HepG2 (cell line): ENCODE data around the gene CIITA. TPM values are rescaled to one million over a fixed set of nuclear protein-coding genes. Genes with fewer than 3 reads are reported as not detected.

Source experiments
- ATAC-seq: fragments of 200-7000 bp; cut with Tn5 transposase; 3 replicates; pipeline ENCODE4 v1.9.1; 2020; ENCODE audit warnings: mild to moderate bottlenecking, moderate library complexity
- BruUV-seq: library from RNA; stranded (reverse); fragments of 400-500 nt; replicated peaks from 2 replicates; lab custom pipeline; 2021; lab: Mats Ljungman, UMichigan
- CTCF ChIA-PET: fragments of 300-600 bp; formaldehyde crosslinking; extraction: SDS; loops from one replicate; lab custom pipeline; 2021; ENCODE audit warnings: low total read pairs, inconsistent platforms, low intra/inter-chr PET ratio; lab: Yijun Ruan, JAX
- POLR2A ChIA-PET: fragments of 350-600 bp; sonication (Branson Sonifier 250); formaldehyde crosslinking; loops from one replicate; lab custom pipeline; 2020; ENCODE audit warnings: antibody characterized with exemption, inconsistent platforms; lab: Yijun Ruan, JAX
- DNase-seq: peaks from one replicate; pipeline ENCODE4 v3.0.0-alpha.2; 2015; ENCODE audit warnings: low spot score
- FAIRE-seq: peaks from 3 replicates; lab custom pipeline; 2011; peaks lifted over from hg19 to GRCh38; lab: Jason Lieb, UNC
- H2AFZ ChIP-seq: one replicate; pipeline ENCODE4 v1.6.1; 2011; ENCODE audit warnings: low read length, inconsistent platforms
- H3K27ac ChIP-seq: fragments of 300-600 bp; 3 replicates; pipeline ENCODE4 v1.8.0; 2011; ENCODE audit warnings: mixed run types, mild to moderate bottlenecking, mixed read lengths, low read length, inconsistent platforms; ENCODE audit not compliant: insufficient read depth; ENCODE audit errors: extremely low read length
- H3K27me3 ChIP-seq, 2 experiments: fragments of 200-600 bp in 1 of 2; 2 replicates in 1 of 2; 3 replicates in 1 of 2; pipeline versions ENCODE4 v1.6.0 to v1.8.0; 2011; ENCODE audit warnings: low read length in 2 of 2, mild to moderate bottlenecking in 2 of 2, moderate library complexity in 2 of 2, inconsistent platforms in 1 of 2; ENCODE audit not compliant: insufficient read depth in 2 of 2, control insufficient read depth in 1 of 2
- H3K36me3 ChIP-seq, 2 experiments: fragments of 200-600 bp in 1 of 2; replicated peaks in 1 of 2; 2 replicates in 1 of 2; 3 replicates in 1 of 2; pipeline versions ENCODE4 v1.5.1 to v1.8.0; 2011; ENCODE audit warnings: low read length in 2 of 2, inconsistent platforms in 1 of 2; ENCODE audit not compliant: insufficient read depth in 2 of 2, control insufficient read depth in 1 of 2
- H3K4me1 ChIP-seq: 2 replicates; pipeline ENCODE4 v1.5.1; 2012; ENCODE audit warnings: low read length, inconsistent platforms; ENCODE audit not compliant: insufficient read depth
- H3K4me2 ChIP-seq: 2 replicates; pipeline ENCODE4 v1.6.0; 2011; ENCODE audit warnings: low read depth, low read length, inconsistent platforms
- H3K4me3 ChIP-seq, 3 experiments: fragments of 200-600 bp in 1 of 3; sonication (generic), shearing (Covaris generic) in 1 of 3; replicated peaks in 1 of 3; 2 replicates each; pipeline ENCODE4 v1.5.1; 2011 to 2016; ENCODE audit warnings: low read length in 3 of 3, inconsistent platforms in 2 of 3, low read depth in 2 of 3, mild to moderate bottlenecking in 2 of 3, control low read depth in 1 of 3, mixed read lengths in 1 of 3; ENCODE audit not compliant: insufficient read depth in 1 of 3
- H3K79me2 ChIP-seq: one replicate; pipeline ENCODE4 v1.6.1; 2011; ENCODE audit warnings: low read length, inconsistent platforms; ENCODE audit not compliant: insufficient read depth
- H3K9ac ChIP-seq: 2 replicates; pipeline ENCODE4 v1.6.0; 2011; ENCODE audit warnings: mild to moderate bottlenecking, low read depth, low read length, inconsistent platforms; ENCODE audit not compliant: insufficient read depth
- H3K9me3 ChIP-seq: 2 replicates; pipeline ENCODE4 v1.5.1; 2012; ENCODE audit warnings: mild to moderate bottlenecking, low read length
- H4K20me1 ChIP-seq: 2 replicates; pipeline ENCODE4 v1.6.0; 2011; ENCODE audit warnings: inconsistent platforms, mild to moderate bottlenecking, low read length, moderate library complexity; ENCODE audit not compliant: insufficient read depth
- ARID2 ChIP-seq: sonication (generic); formaldehyde crosslinking; IDR thresholded peaks from 2 replicates; pipeline ENCODE4 v1.8.1; 2022; ENCODE audit warnings: mild to moderate bottlenecking, missing genetic modification reagents, borderline replicate concordance
- DBP ChIP-seq: sonication (generic); formaldehyde crosslinking; IDR thresholded peaks from 2 replicates; pipeline ENCODE4 v1.4.0; 2020; ENCODE audit warnings: missing genetic modification reagents; ENCODE audit errors: not compliant biosample characterization
- ELF1 ChIP-seq: sonication (generic); formaldehyde crosslinking; IDR thresholded peaks from 2 replicates; pipeline ENCODE4 v1.4.0; 2020; ENCODE audit warnings: missing genetic modification reagents
- FOXJ3 ChIP-seq: sonication (generic); formaldehyde crosslinking; IDR thresholded peaks from 2 replicates; pipeline ENCODE4 v1.4.0; 2020; ENCODE audit warnings: missing genetic modification reagents, mild to moderate bottlenecking, borderline replicate concordance
- GMEB2 ChIP-seq: IDR thresholded peaks from 2 replicates; pipeline ENCODE4 v1.6.1; 2016; ENCODE audit warnings: missing biosample characterization, missing genetic modification reagents, low read depth
- HNF4A ChIP-seq: sonication (generic); formaldehyde crosslinking; IDR thresholded peaks from 2 replicates; pipeline ENCODE4 v1.4.0; 2020; ENCODE audit warnings: missing genetic modification reagents
- MLLT10 ChIP-seq: sonication (generic); formaldehyde crosslinking; IDR thresholded peaks from 2 replicates; pipeline ENCODE4 v1.4.0; 2020; ENCODE audit warnings: missing genetic modification reagents
- NFE2 ChIP-seq: sonication (generic); formaldehyde crosslinking; IDR thresholded peaks from 2 replicates; pipeline ENCODE4 v1.4.0; 2020; ENCODE audit warnings: missing genetic modification reagents
- NR0B2 ChIP-seq: sonication (generic); formaldehyde crosslinking; IDR thresholded peaks from 2 replicates; pipeline ENCODE4 v1.4.0; 2020; ENCODE audit warnings: mild to moderate bottlenecking, missing genetic modification reagents
- RBFOX2 ChIP-seq: fragments of 200-400 bp; formaldehyde crosslinking; IDR thresholded peaks from 2 replicates; pipeline ENCODE4 v1.6.1; 2017; ENCODE audit warnings: low read depth, mild to moderate bottlenecking, low read length
- REXO4 ChIP-seq: sonication (generic); formaldehyde crosslinking; IDR thresholded peaks from 2 replicates; pipeline ENCODE4 v1.8.0; 2022; ENCODE audit warnings: missing genetic modification reagents, mild to moderate bottlenecking, borderline replicate concordance
- SRSF4 ChIP-seq: fragments of 200-400 bp; formaldehyde crosslinking; IDR thresholded peaks from one replicate; pipeline ENCODE4 v1.6.1; 2018; ENCODE audit warnings: mild to moderate bottlenecking, low read depth, low read length, moderate library complexity; ENCODE audit not compliant: poor library complexity, severe bottlenecking
- ZNF460 ChIP-seq: sonication (generic); formaldehyde crosslinking; IDR thresholded peaks from 2 replicates; pipeline ENCODE4 v1.5.1; 2020; ENCODE audit warnings: missing genetic modification reagents, mild to moderate bottlenecking, borderline replicate concordance
- ZNF547 ChIP-seq: sonication (generic); formaldehyde crosslinking; IDR thresholded peaks from 2 replicates; pipeline ENCODE4 v1.5.1; 2020; ENCODE audit warnings: mild to moderate bottlenecking, missing genetic modification reagents
- ZNF556 ChIP-seq: sonication (generic); formaldehyde crosslinking; IDR thresholded peaks from 2 replicates; pipeline ENCODE4 v1.4.0; 2020; ENCODE audit warnings: mild to moderate bottlenecking, missing genetic modification reagents, borderline replicate concordance
- ZNF704 ChIP-seq: sonication (generic); formaldehyde crosslinking; IDR thresholded peaks from 2 replicates; pipeline ENCODE4 v1.8.1; 2023; ENCODE audit warnings: mild to moderate bottlenecking, inconsistent platforms, moderate library complexity, missing genetic modification reagents, borderline replicate concordance
- WGBS: methylation state at CpG from one replicate; pipeline ENCODE4 v1.1.6; 2017; ENCODE audit warnings: low lambda C conversion rate; 5-methylcytosine and 5-hydroxymethylcytosine counted together
- in situ Hi-C: cut with HindIII; loops from 2 replicates; pipeline ENCODE4 v1.10.0; 2017; ENCODE audit warnings: low pct_unique_long_range_greater_than_20kb; ENCODE audit not compliant: extremely low pct_ligation_motif_present
- intact Hi-C: fragments of 100-400 bp; cut with micrococcal nuclease; formaldehyde crosslinking; loops from one replicate; pipeline ENCODE4 v1.10.0; 2022; ENCODE audit not compliant: unreplicated experiment
- polyA plus RNA-seq, 8 experiments: library from polyadenylated mRNA; depleted of rRNA in 3 of 8; stranded (reverse) in 7 of 8; unstranded in 1 of 8; fragments of >200 nt; fragmentation: Illumina TruSeq in 4 of 8; extraction: Trizol in 4 of 8; gene quantifications; 2 replicates each; pipeline versions ENCODE4 v1.2.1 to v1.2.3, GENCODE V29; 2011 to 2016; ENCODE audit warnings: low read depth in 4 of 8, missing spikeins in 1 of 8, mixed read lengths in 1 of 8; ENCODE audit not compliant: insufficient read depth in 1 of 8
- total RNA-seq, 5 experiments: library from RNA; depleted of rRNA; stranded (reverse); fragments of >200 nt; fragmentation: Illumina TruSeq; extraction: Trizol; gene quantifications; 2 replicates each; pipeline ENCODE4 v1.2.3, GENCODE V29; 2016; ENCODE audit warnings: low read depth in 1 of 5

Gene CIITA
- total and polyA plus RNA-seq, 2 of the 13 experiments (the other 11 are each of a cell fraction or from before 2014, with no cell fraction given), result 0.08 to 0.09 TPM

GRCh38 chr16:10862438-10862837 is 14.6 kb upstream of the CIITA start:
- Histone ChIP-seq H3K27me3 (peaks cover 0 to 3% of the 10 kb centered on the region in 2 experiments; a peak in 3 of 5 replicates), H3K79me2 (no peaks in the 10 kb centered on the region), H3K27ac (no peak overlapping the region), H3K9me3 (no peaks in the 10 kb centered on the region), H3K9ac (no peak overlapping the region), H3K4me1 (no peaks in the 10 kb centered on the region), H3K4me2 (no peak overlapping the region)
- 16% methylated on average over 2 of the region's 2 CpGs for WGBS
- intact Hi-C loops, result no loop called here
- DNase-seq, result no peak
- TF ChIP-seq FOXJ3 (CRISPR knock-in tag), result no peak
- no peak for TF ChIP-seq HNF4A (CRISPR knock-in tag)
- TF ChIP-seq NFE2 (CRISPR knock-in tag), result no peak
- TF ChIP-seq REXO4, result no peak
- TF ChIP-seq ZNF556 (CRISPR knock-in tag), result no peak
- TF ChIP-seq NR0B2 (CRISPR knock-in tag), result no peak
- no peak for TF ChIP-seq ZNF460 (CRISPR knock-in tag)
- TF ChIP-seq ARID2, result no peak
- no peak for TF ChIP-seq RBFOX2
- TF ChIP-seq ELF1 (CRISPR knock-in tag), result no peak
- no peak for TF ChIP-seq DBP
- no peak for TF ChIP-seq SRSF4
- no peak for TF ChIP-seq GMEB2 (CRISPR knock-in tag)
- TF ChIP-seq MLLT10 (CRISPR knock-in tag), result no peak
- no peak for TF ChIP-seq ZNF704 (CRISPR knock-in tag)
- TF ChIP-seq ZNF547 (CRISPR knock-in tag), result no peak
- TF ChIP-seq, all 625 proteins: peak for 0
- ChIA-PET POLR2A (no interaction called here), CTCF (no interaction called here)
- Histone ChIP-seq H2AFZ (no peak overlapping the region), H4K20me1 (no peaks in the 10 kb centered on the region), H3K4me3 (no peak overlapping the region), H3K36me3 (no peaks in the 10 kb centered on the region)
- ATAC-seq, result no peak
- in situ Hi-C loops, result no loop called here
- BruUV-seq, result no TSS peak
- FAIRE-seq, result no peak
